Caco-2 (cell line): ENCODE results near the gene TMEM184B. TPM values are rescaled to one million over a fixed set of nuclear protein-coding genes. Genes with fewer than 3 reads are reported as not detected.

Experiments
- BruUV-seq: library from RNA; stranded (reverse); fragments of 400-500 nt; replicated peaks from 2 replicates; lab custom pipeline; 2021; lab: Mats Ljungman, UMichigan
- CTCF ChIA-PET: fragments of 300-600 bp; sonication (Branson Sonifier 250); formaldehyde crosslinking; loops from one replicate; lab custom pipeline; 2022; ENCODE audit warnings: antibody characterized with exemption; lab: Charles Lee
- POLR2A ChIA-PET: fragments of 300-600 bp; sonication (Branson Sonifier 250); formaldehyde crosslinking; loops from one replicate; lab custom pipeline; 2022; ENCODE audit warnings: antibody characterized with exemption; lab: Charles Lee
- DNase-seq, 2 experiments: peaks; one replicate each; pipeline versions ENCODE4 v3.0.0 to v3.0.0-alpha.2; 2020 to 2022
- H3K27me3 ChIP-seq: replicated peaks from 2 replicates; pipeline ENCODE4 v1.6.0; 2011; ENCODE audit warnings: low read length; ENCODE audit not compliant: control insufficient read depth, insufficient read depth
- H3K36me3 ChIP-seq: 2 replicates; pipeline ENCODE4 v1.5.1; 2011; ENCODE audit warnings: low read length; ENCODE audit not compliant: control insufficient read depth, insufficient read depth
- H3K4me1 ChIP-seq: fragments of 250-450 bp; sonication (Bioruptor Pico); 2 replicates; pipeline ENCODE4 v1.5.1; 2020; ENCODE audit warnings: mild to moderate bottlenecking
- H3K4me3 ChIP-seq: 2 replicates; pipeline ENCODE4 v1.5.1; 2011; ENCODE audit warnings: low read depth, mild to moderate bottlenecking, control low read depth, low read length
- H3K9me3 ChIP-seq: fragments of 250-450 bp; sonication (Bioruptor Pico); 2 replicates; pipeline ENCODE4 v1.5.1; 2020; ENCODE audit warnings: mild to moderate bottlenecking, moderate library complexity
- H3K27ac Mint-ChIP-seq: one replicate; pipeline ENCODE4 v1.8.0; 2022; ENCODE audit warnings: mixed read lengths; ENCODE audit not compliant: unreplicated experiment
- H3K27me3 Mint-ChIP-seq: one replicate; pipeline ENCODE4 v1.8.0; 2022; ENCODE audit warnings: mixed read lengths; ENCODE audit not compliant: insufficient read depth, unreplicated experiment
- H3K36me3 Mint-ChIP-seq: one replicate; pipeline ENCODE4 v1.8.0; 2022; ENCODE audit warnings: mild to moderate bottlenecking, mixed read lengths; ENCODE audit not compliant: insufficient read depth, unreplicated experiment
- H3K4me1 Mint-ChIP-seq: one replicate; pipeline ENCODE4 v1.8.0; 2022; ENCODE audit warnings: low read depth, mixed read lengths; ENCODE audit not compliant: unreplicated experiment
- H3K4me3 Mint-ChIP-seq: one replicate; pipeline ENCODE4 v1.8.0; 2022; ENCODE audit warnings: mild to moderate bottlenecking, moderate library complexity, mixed read lengths; ENCODE audit not compliant: unreplicated experiment
- H3K9me3 Mint-ChIP-seq: one replicate; pipeline ENCODE4 v1.8.0; 2022; ENCODE audit warnings: mixed read lengths; ENCODE audit not compliant: unreplicated experiment
- CTCF ChIP-seq, 2 experiments: fragments of 200-600 bp in 1 of 2; IDR thresholded peaks; 1 replicate in 1 of 2; 2 replicates in 1 of 2; pipeline versions ENCODE4 v1.5.1 to v1.8.0; 2011 to 2022; ENCODE audit warnings: antibody characterized with exemption in 1 of 2, control low read depth in 1 of 2, inconsistent platforms in 1 of 2, low read depth in 1 of 2, low read length in 1 of 2, mild to moderate bottlenecking in 1 of 2, moderate library complexity in 1 of 2; ENCODE audit not compliant: insufficient read depth in 1 of 2, severe bottlenecking in 1 of 2, unreplicated experiment in 1 of 2
- intact Hi-C: fragments of 100-400 bp; cut with micrococcal nuclease; formaldehyde crosslinking; loops from one replicate; pipeline ENCODE4 v1.10.0; 2022; ENCODE audit not compliant: unreplicated experiment
- total RNA-seq: library from RNA; stranded (reverse); gene quantifications from 2 replicates; pipeline ENCODE4 v1.2.3, GENCODE V29; 2022

Gene TMEM184B
- total RNA-seq, 1 experiment from 2014 or later = 53.3 TPM

- Mint-ChIP-seq H3K27ac (peak overlapping the region; percentile 88), H3K9me3 (no peaks in the 10 kb centered on the region), H3K27me3 (no peaks in the 10 kb centered on the region), H3K4me3 (peak overlapping the region; percentile 60), H3K4me1 (peaks cover 22% of the 10 kb centered on the region), H3K36me3 (peaks cover 28% of the 10 kb centered on the region)
- Histone ChIP-seq H3K27me3 (no peaks in the 10 kb centered on the region), H3K4me1 (peaks cover 37% of the 10 kb centered on the region), H3K9me3 (no peaks in the 10 kb centered on the region), H3K4me3 (no peak overlapping the region), H3K36me3 (no peaks in the 10 kb centered on the region)
- DNase-seq = no peak
- BruUV-seq = no TSS peak
- ChIA-PET CTCF (no interaction called here), POLR2A (interaction anchor here (0.5 to 1.6 kb wide), 4 partner anchors 26 to 217 kb away, joined by 3 to 5 read pairs (median 4); no protein-coding TSS in a partner anchor)
- TF ChIP-seq CTCF (IDR thresholded peaks at IDR 0.05; ENCODE audit: insufficient read depth in 1 of 2, low read depth in 1 of 2, low read length in 1 of 2, severe bottlenecking in 1 of 2, unreplicated experiment in 1 of 2) = no peak
- intact Hi-C loops = no loop called here
Measured at GRCh38 chr22:38284042-38284402, 11.2 kb upstream of the TMEM184B start.

GRCh38 chr22:38282397-38282796 lies 9.6 kb upstream of the TMEM184B start:
- H3K4me3 Mint-ChIP-seq = no peak overlapping the region
- H3K4me1 ChIP-seq = peaks cover 37% of the 10 kb centered on the region
- no peak for DNase-seq
- no TSS peak for BruUV-seq
- H3K27me3 Mint-ChIP-seq = no peaks in the 10 kb centered on the region
- no peak for TF ChIP-seq CTCF (IDR thresholded peaks at IDR 0.05; ENCODE audit: insufficient read depth in 1 of 2, low read depth in 1 of 2, low read length in 1 of 2, severe bottlenecking in 1 of 2, unreplicated experiment in 1 of 2)
- intact Hi-C loops = no loop called here
- H3K36me3 ChIP-seq = no peaks in the 10 kb centered on the region
- no peaks in the 10 kb centered on the region for H3K9me3 ChIP-seq
- POLR2A ChIA-PET = interaction anchor here (1.6 kb wide), 1 partner anchor 24 kb away, joined by 3 read pairs; no protein-coding TSS in a partner anchor
- H3K4me3 ChIP-seq = no peak overlapping the region
- H3K27ac Mint-ChIP-seq = peak overlapping the region; percentile 88
- H3K36me3 Mint-ChIP-seq = peaks cover 20% of the 10 kb centered on the region
- H3K9me3 Mint-ChIP-seq = no peaks in the 10 kb centered on the region
- no peaks in the 10 kb centered on the region for H3K27me3 ChIP-seq
- H3K4me1 Mint-ChIP-seq = peaks cover 22% of the 10 kb centered on the region
- CTCF ChIA-PET = no interaction called here

- CTCF ChIA-PET = no interaction called here
- no peak for TF ChIP-seq CTCF (IDR thresholded peaks at IDR 0.05; ENCODE audit: insufficient read depth in 1 of 2, low read depth in 1 of 2, low read length in 1 of 2, severe bottlenecking in 1 of 2, unreplicated experiment in 1 of 2)
- Mint-ChIP-seq H3K4me1 (peaks cover 29% of the 10 kb centered on the region), H3K9me3 (no peaks in the 10 kb centered on the region), H3K27me3 (no peaks in the 10 kb centered on the region), H3K4me3 (no peak overlapping the region), H3K36me3 (peaks cover 8% of the 10 kb centered on the region), H3K27ac (no peak overlapping the region)
- no peaks in the 10 kb centered on the region for H3K27me3 ChIP-seq
- no peaks in the 10 kb centered on the region for H3K9me3 ChIP-seq
- BruUV-seq = no TSS peak
- H3K4me1 ChIP-seq = peaks cover 5% of the 10 kb centered on the region
- DNase-seq = no peak
- intact Hi-C loops = no loop called here
- 0 out of 2 replicates have a peak, but pooled peaks cover under 1% of the 10 kb centered on the region for H3K36me3 ChIP-seq
- no peak overlapping the region for H3K4me3 ChIP-seq
- POLR2A ChIA-PET = no interaction called here
Measured at GRCh38 chr22:38276166-38276565, 3.4 kb upstream of the TMEM184B start.
